Measurements from ENCODE around the gene DNPH1.

DNPH1 gene

DNA sequence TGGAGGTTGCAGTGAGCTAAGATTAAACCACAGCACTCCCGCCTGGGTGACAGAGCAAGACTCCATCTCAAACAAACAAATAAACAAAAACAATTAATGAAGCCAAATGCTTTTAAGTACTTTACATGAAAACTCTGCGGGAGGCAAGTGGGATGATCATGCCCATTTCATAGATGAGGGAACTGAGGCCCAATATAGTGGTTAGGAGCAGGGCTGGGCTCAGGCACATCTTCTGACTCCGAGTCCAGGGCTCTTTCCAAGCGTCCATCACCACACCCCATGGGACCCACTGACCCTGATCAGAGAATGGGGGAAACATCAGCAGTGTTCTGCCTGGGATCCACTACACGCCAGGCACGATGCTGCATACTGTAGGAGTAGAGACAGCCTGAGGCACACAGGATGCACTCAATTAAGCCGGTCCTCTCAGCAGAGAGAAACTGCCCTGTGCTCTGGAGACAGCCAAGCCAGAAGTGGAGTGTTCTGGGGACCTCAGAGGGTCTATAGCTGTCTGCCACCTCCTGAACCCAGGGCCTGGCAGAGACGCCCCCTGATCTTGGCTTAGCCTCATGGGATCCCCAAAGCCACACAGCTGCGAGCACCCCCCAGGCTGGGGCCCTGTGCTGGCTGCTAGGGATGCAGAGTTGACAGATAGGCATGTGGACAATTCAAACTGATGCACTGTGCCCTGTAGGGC, 27.5 kb upstream of the DNPH1 start:
- H3K4me3 ChIP-seq (ENCODE audit: severe bottlenecking) = no peak overlapping the region
- no peaks in the 10 kb centered on the region for H3K4me1 ChIP-seq (ENCODE audit: insufficient read depth, poor library complexity, severe bottlenecking)
- no peak overlapping the region for H3K27ac ChIP-seq (ENCODE audit: poor library complexity, severe bottlenecking)
- DNase-seq (ENCODE audit: low spot score) (no peak), ATAC-seq (ENCODE audit: low read depth) (no peak)
- H3K27me3 ChIP-seq (ENCODE audit: insufficient read depth, poor library complexity, severe bottlenecking) = no peaks in the 10 kb centered on the region
- TF ChIP-seq, protein P1, sequence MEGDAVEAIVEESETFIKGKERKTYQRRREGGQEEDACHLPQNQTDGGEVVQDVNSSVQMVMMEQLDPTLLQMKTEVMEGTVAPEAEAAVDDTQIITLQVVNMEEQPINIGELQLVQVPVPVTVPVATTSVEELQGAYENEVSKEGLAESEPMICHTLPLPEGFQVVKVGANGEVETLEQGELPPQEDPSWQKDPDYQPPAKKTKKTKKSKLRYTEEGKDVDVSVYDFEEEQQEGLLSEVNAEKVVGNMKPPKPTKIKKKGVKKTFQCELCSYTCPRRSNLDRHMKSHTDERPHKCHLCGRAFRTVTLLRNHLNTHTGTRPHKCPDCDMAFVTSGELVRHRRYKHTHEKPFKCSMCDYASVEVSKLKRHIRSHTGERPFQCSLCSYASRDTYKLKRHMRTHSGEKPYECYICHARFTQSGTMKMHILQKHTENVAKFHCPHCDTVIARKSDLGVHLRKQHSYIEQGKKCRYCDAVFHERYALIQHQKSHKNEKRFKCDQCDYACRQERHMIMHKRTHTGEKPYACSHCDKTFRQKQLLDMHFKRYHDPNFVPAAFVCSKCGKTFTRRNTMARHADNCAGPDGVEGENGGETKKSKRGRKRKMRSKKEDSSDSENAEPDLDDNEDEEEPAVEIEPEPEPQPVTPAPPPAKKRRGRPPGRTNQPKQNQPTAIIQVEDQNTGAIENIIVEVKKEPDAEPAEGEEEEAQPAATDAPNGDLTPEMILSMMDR (IDR thresholded peaks at IDR 0.05; ENCODE audit: poor library complexity, severe bottlenecking) = no peak
- H3K36me3 ChIP-seq (ENCODE audit: low read depth) = no peaks in the 10 kb centered on the region
- H3K9me3 ChIP-seq (ENCODE audit: severe bottlenecking) = no peaks in the 10 kb centered on the region

DNA sequence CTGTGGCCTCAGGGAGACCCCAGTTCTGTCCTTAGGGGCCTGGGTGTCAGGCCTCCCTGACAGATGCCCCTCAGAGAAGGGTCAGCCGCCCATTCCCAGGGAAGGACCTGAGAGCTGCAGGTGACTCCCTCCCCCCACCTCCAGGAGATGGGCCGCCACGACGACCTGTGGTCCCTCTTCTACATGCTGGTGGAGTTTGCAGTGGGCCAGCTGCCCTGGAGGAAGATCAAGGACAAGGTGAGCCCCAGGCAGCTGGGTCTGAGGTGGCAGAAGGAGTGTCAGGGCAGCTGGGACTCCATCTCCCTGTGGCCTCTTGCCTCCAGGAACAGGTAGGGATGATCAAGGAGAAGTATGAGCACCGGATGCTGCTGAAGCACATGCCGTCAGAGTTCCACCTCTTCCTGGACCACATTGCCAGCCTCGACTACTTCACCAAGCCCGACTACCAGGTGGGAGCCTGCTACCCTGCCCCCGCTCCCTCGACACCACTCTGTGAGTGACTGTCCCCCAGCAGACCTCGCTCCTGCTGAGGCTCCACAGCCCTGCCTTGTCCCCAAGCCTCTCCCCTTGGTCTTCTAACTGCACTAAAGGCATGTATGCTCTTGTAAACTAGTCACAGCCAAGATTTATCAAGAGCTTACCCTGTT, 26.2 kb upstream of the DNPH1 start:
- Histone ChIP-seq H3K36me3 (ENCODE audit: low read depth) (no peaks in the 10 kb centered on the region), H3K27me3 (ENCODE audit: insufficient read depth, poor library complexity, severe bottlenecking) (no peaks in the 10 kb centered on the region), H3K4me3 (ENCODE audit: severe bottlenecking) (no peak overlapping the region), H3K4me1 (ENCODE audit: insufficient read depth, poor library complexity, severe bottlenecking) (no peaks in the 10 kb centered on the region), H3K27ac (ENCODE audit: poor library complexity, severe bottlenecking) (no peak overlapping the region), H3K9me3 (ENCODE audit: severe bottlenecking) (no peaks in the 10 kb centered on the region)
- DNase-seq (ENCODE audit: low spot score) = no peak
- TF ChIP-seq, protein P1 (IDR thresholded peaks at IDR 0.05; ENCODE audit: poor library complexity, severe bottlenecking) = no peak
- ATAC-seq (ENCODE audit: low read depth) = no peak

DNA sequence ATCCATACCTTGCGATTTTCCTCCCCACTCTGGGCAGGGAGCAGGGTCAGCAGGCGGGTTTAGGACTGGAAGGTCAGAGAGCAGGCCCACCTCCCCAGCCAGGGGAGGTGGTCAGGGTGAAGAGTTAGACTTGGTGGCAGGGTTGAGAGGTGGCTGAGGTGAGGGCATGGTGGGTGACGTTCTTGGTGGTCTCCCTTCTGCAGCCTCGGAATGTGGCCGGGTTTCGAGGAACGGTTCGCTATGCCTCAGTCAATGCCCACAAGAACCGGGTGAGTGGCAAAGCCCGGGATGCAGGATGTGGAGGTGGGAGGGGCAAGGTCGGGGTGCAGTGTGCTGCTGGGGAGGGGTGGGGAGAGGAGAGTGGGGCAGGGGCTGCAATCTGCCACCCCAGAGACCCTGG, 25.6 kb upstream of the DNPH1 start:
- H3K27ac ChIP-seq (ENCODE audit: poor library complexity, severe bottlenecking) = no peak overlapping the region
- TF ChIP-seq, protein P1 (IDR thresholded peaks at IDR 0.05; ENCODE audit: poor library complexity, severe bottlenecking) = no peak
- no peaks in the 10 kb centered on the region for H3K27me3 ChIP-seq (ENCODE audit: insufficient read depth, poor library complexity, severe bottlenecking)
- ATAC-seq (ENCODE audit: low read depth) (no peak), DNase-seq (ENCODE audit: low spot score) (no peak)
- no peaks in the 10 kb centered on the region for H3K9me3 ChIP-seq (ENCODE audit: severe bottlenecking)
- H3K4me1 ChIP-seq (ENCODE audit: insufficient read depth, poor library complexity, severe bottlenecking) = no peaks in the 10 kb centered on the region
- no peak overlapping the region for H3K4me3 ChIP-seq (ENCODE audit: severe bottlenecking)
- no peaks in the 10 kb centered on the region for H3K36me3 ChIP-seq (ENCODE audit: low read depth)

DNA sequence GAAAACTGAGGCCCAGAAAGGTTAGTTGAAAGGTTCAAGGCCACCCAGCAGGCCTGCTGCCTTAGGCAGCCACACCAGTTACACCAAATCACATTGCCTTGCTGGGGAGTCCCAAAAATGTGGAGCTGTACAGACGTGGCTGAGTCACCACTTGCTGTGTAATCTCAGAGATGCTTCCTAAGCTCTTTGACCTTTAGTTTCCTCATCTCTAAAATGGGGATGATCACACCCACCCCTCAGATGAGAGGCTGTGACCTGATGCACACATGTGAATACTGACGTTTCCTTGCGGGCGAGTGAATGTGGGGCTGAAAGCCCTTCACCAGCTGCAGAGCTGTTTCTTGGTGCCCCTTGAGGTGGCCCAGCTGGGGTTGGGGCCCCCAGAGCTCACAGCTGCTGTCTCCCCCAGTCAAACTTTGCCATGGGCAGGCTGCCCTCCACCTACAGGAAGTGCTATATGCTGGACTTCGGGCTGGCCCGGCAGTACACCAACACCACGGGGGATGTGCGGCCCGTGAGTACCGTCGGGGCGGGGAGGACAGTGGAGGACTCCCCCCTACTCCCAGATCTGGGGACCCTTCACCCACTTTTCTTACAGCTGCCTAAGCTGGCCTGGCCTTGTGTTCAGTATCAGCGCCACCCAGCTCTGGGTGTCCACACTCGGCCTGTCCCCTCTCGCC, 25.0 kb upstream of the DNPH1 start:
- H3K27me3 ChIP-seq (ENCODE audit: insufficient read depth, poor library complexity, severe bottlenecking) = no peaks in the 10 kb centered on the region
- ATAC-seq (ENCODE audit: low read depth) (0 out of 3 replicates have a peak, but pooled peaks have one; percentile 27), DNase-seq (ENCODE audit: low spot score) (no peak)
- H3K4me3 ChIP-seq (ENCODE audit: severe bottlenecking) = no peak overlapping the region
- H3K27ac ChIP-seq (ENCODE audit: poor library complexity, severe bottlenecking) = no peak overlapping the region
- TF ChIP-seq, protein P1 (IDR thresholded peaks at IDR 0.05; ENCODE audit: poor library complexity, severe bottlenecking) = no peak
- H3K36me3 ChIP-seq (ENCODE audit: low read depth) = no peaks in the 10 kb centered on the region
- H3K9me3 ChIP-seq (ENCODE audit: severe bottlenecking) = no peaks in the 10 kb centered on the region
- H3K4me1 ChIP-seq (ENCODE audit: insufficient read depth, poor library complexity, severe bottlenecking) = no peaks in the 10 kb centered on the region

Data from RWPE2 (cell line).